Neural cell (in vitro differentiated cells): Measurements from ENCODE around the gene SYP.

ENCODE experiments used
- CTCF ChIP-seq: fragments of 450-650 bp; IDR thresholded peaks from 2 replicates; pipeline ENCODE4 v1.5.1; 2014; ENCODE audit warnings: antibody characterized with exemption, mild to moderate bottlenecking, moderate library complexity; ENCODE audit not compliant: poor library complexity, severe bottlenecking
- EP300 ChIP-seq: fragments of 450-650 bp; conservative IDR thresholded peaks from 2 replicates; pipeline ENCODE4 v1.6.1; 2014; ENCODE audit warnings: antibody characterized with exemption, mild to moderate bottlenecking, moderate library complexity; ENCODE audit not compliant: poor library complexity, severe bottlenecking
- EZH2 ChIP-seq: fragments of 200-600, 300-800 bp; shearing (Covaris generic), sonication (generic); IDR thresholded peaks from 2 replicates; pipeline ENCODE4 v1.6.1; 2014; ENCODE audit warnings: antibody characterized with exemption, low read length, borderline replicate concordance, mild to moderate bottlenecking; ENCODE audit not compliant: insufficient read depth, poor library complexity, severe bottlenecking
- MXI1 ChIP-seq: fragments of 450-650 bp; conservative IDR thresholded peaks from 2 replicates; pipeline ENCODE4 v1.6.1; 2014; ENCODE audit warnings: antibody characterized with exemption, mild to moderate bottlenecking; ENCODE audit not compliant: poor library complexity, severe bottlenecking
- POLR2AphosphoS5 ChIP-seq: IDR thresholded peaks from 2 replicates; pipeline ENCODE4 v1.6.1; 2012
- RAD21 ChIP-seq: fragments of 450-650 bp; conservative IDR thresholded peaks from 2 replicates; pipeline ENCODE4 v1.6.1; 2014; ENCODE audit warnings: antibody characterized with exemption, mild to moderate bottlenecking, moderate library complexity
- SMC3 ChIP-seq: fragments of 450-650 bp; conservative IDR thresholded peaks from 2 replicates; pipeline ENCODE4 v1.6.1; 2014; ENCODE audit warnings: antibody characterized with exemption, mild to moderate bottlenecking, moderate library complexity; ENCODE audit not compliant: poor library complexity
- TAF1 ChIP-seq: IDR thresholded peaks from 2 replicates; pipeline ENCODE4 v1.6.1; 2012; ENCODE audit warnings: low read depth
- TF ChIP-seq, protein P1 (sequence below): IDR thresholded peaks from 2 replicates; pipeline ENCODE4 v1.6.1; 2012; ENCODE audit warnings: borderline replicate concordance

GRCh38 chrX:49163555-49164419 lies 36.2 kb downstream of the SYP start:
- TF ChIP-seq CTCF = peak; percentile 73
- no peak for TF ChIP-seq POLR2AphosphoS5
- no peak for TF ChIP-seq EZH2
- no peak for TF ChIP-seq TAF1
- no peak for TF ChIP-seq MXI1
- TF ChIP-seq EP300 = no peak
- peak; percentile 42 for TF ChIP-seq SMC3
- TF ChIP-seq, protein P1, sequence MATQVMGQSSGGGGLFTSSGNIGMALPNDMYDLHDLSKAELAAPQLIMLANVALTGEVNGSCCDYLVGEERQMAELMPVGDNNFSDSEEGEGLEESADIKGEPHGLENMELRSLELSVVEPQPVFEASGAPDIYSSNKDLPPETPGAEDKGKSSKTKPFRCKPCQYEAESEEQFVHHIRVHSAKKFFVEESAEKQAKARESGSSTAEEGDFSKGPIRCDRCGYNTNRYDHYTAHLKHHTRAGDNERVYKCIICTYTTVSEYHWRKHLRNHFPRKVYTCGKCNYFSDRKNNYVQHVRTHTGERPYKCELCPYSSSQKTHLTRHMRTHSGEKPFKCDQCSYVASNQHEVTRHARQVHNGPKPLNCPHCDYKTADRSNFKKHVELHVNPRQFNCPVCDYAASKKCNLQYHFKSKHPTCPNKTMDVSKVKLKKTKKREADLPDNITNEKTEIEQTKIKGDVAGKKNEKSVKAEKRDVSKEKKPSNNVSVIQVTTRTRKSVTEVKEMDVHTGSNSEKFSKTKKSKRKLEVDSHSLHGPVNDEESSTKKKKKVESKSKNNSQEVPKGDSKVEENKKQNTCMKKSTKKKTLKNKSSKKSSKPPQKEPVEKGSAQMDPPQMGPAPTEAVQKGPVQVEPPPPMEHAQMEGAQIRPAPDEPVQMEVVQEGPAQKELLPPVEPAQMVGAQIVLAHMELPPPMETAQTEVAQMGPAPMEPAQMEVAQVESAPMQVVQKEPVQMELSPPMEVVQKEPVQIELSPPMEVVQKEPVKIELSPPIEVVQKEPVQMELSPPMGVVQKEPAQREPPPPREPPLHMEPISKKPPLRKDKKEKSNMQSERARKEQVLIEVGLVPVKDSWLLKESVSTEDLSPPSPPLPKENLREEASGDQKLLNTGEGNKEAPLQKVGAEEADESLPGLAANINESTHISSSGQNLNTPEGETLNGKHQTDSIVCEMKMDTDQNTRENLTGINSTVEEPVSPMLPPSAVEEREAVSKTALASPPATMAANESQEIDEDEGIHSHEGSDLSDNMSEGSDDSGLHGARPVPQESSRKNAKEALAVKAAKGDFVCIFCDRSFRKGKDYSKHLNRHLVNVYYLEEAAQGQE = no peak
- no peak for TF ChIP-seq RAD21
